ENCODE data around the gene OR51V1. TPM values are rescaled to one million over a fixed set of nuclear protein-coding genes. Genes with fewer than 3 reads are reported as not detected.

The OR51V1 gene
- total and polyA plus RNA-seq, 2 of the 4 experiments (the other 2 are of a cell fraction) = not detected

DNA sequence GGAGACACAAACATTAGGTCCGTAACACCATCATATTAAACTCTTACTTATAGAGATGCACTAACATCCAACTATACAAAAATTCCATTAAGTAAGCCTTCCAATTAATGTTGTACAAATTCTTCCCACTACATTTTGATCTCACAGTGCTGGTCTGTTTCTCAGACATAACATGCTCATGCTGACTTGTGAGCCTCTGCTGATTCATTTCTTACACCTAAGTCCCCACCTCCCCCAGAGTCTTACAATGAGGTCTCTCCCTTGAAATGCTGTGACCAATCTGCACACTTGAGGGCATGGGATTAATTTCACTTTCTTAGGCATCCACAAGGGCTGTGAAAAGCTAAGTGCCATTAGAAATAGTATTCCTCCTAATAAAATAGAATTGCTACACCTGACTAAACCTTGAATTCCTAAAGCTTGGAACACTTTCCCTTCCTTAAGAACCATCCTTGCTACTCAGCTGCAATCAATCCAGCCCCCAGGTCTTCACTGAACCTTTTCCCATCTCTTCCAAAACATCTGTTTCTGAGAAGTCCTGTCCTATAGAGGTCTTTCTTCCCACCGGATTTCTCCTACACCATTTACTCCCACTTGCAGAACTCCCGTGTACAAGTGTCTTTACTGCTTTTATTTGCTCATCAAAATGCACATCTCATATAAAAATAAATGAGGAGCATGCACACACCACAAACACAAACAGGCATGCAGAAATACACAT is 47.1 kb upstream of the OR51V1 start:
- no peak overlapping the region for H2BK5ac ChIP-seq (ENCODE audit: low read depth, low read length, poor library complexity, severe bottlenecking)
- ChIA-PET CTCF (no interaction called here), POLR2A (ENCODE audit: unreplicated experiment) (no interaction called here)
- ATAC-seq (ENCODE audit: low read depth) (peak; percentile 11; the same call in 1 of the 2 replicates), DNase-seq (peak; percentile 23)
- H3K4ac ChIP-seq (ENCODE audit: low read depth, low read length) = peak overlapping the region; percentile 51; the same call in 1 of the 2 replicates
- no peaks in the 10 kb centered on the region for H3K79me1 ChIP-seq (ENCODE audit: low read depth in 1 of 2, low read length in 2 of 2)
- H2AFZ ChIP-seq (replicated peaks; ENCODE audit: low read length, poor library complexity) = no peak overlapping the region
- H3K18ac ChIP-seq (ENCODE audit: low read depth, low read length) = peak overlapping the region; percentile 33; the same call in 1 of the 2 replicates
- H3K9me1 ChIP-seq (ENCODE audit: insufficient read depth, low read length) = peaks cover 7% of the 10 kb centered on the region; the same call in 1 of the 2 replicates
- H4K5ac ChIP-seq (ENCODE audit: low read depth, low read length) = peak overlapping the region; percentile 11; the same call in 1 of the 2 replicates
- no peak overlapping the region for H3K9ac ChIP-seq (ENCODE audit: low read depth, low read length)
- H3K4me3 ChIP-seq (ENCODE audit: insufficient read depth, low read depth, low read length) = no peak overlapping the region
- H2AK9ac ChIP-seq (replicated peaks; ENCODE audit: low read depth, low read length, poor library complexity) = no peak overlapping the region
- H4K8ac ChIP-seq (ENCODE audit: low read depth in 2 of 2, low read length in 2 of 2) = peak overlapping the region; percentile 35 to 57; a peak in 2 of 4 replicates
- dilution Hi-C loops (cut with HindIII; ENCODE audit: low sequenced_read_pairs, unreplicated experiment) = no loop called here
- H2BK20ac ChIP-seq (ENCODE audit: low read depth, low read length) = peak overlapping the region; percentile 64
- no peaks in the 10 kb centered on the region for H3K27me3 ChIP-seq (ENCODE audit: control insufficient read depth, insufficient read depth, low read length)
- no peaks in the 10 kb centered on the region for H3K9me3 ChIP-seq (ENCODE audit: control insufficient read depth, insufficient read depth, low read length)
- H4K20me1 ChIP-seq (ENCODE audit: insufficient read depth, low read length) = no peaks in the 10 kb centered on the region
- 69% methylated on average over 2 of the region's 3 CpGs; no CpG with 5 or more reads in 1 of the 2 experiments for WGBS, 2 experiments (ENCODE audit: extremely low coverage in 2 of 2, insufficient read length in 1 of 2)
- H3K4me2 ChIP-seq (ENCODE audit: low read depth, low read length) = no peak overlapping the region
- H3K27ac ChIP-seq (ENCODE audit: insufficient read depth, low read length) = no peak overlapping the region
- no peak overlapping the region for H3K23ac ChIP-seq (ENCODE audit: low read depth, low read length)
- H3K14ac ChIP-seq (replicated peaks; ENCODE audit: low read depth, low read length) = 0 out of 2 replicates have a peak overlapping the region, but pooled peaks have one; percentile 6
- in situ Hi-C loops (cut with MboI; ENCODE audit: low sequenced_read_pairs) = no loop called here
- H2AK5ac ChIP-seq (ENCODE audit: low read depth, low read length) = no peak overlapping the region
- peak overlapping the region; percentile 66 for H2BK120ac ChIP-seq (ENCODE audit: low read depth, low read length)
- intact Hi-C loops (cut with micrococcal nuclease) = no loop called here
- BruUV-seq (replicated peaks) = no TSS peak
- no peaks in the 10 kb centered on the region for H3K36me3 ChIP-seq (ENCODE audit: control insufficient read depth, insufficient read depth, low read length)
- peaks cover 2% of the 10 kb centered on the region; the same call in 1 of the 2 replicates for H3K4me1 ChIP-seq (ENCODE audit: control insufficient read depth, insufficient read depth, low read length)
- H2BK15ac ChIP-seq (ENCODE audit: low read depth, low read length) = 0 out of 3 replicates have a peak overlapping the region, but pooled peaks have one; percentile 42
- peak overlapping the region; percentile 19 for H4K91ac ChIP-seq (ENCODE audit: insufficient read depth, low read depth, low read length)
- H3K56ac ChIP-seq (ENCODE audit: extremely low read depth, insufficient read depth, low read length) = no peak overlapping the region
- TF ChIP-seq RCOR1 (IDR thresholded peaks at IDR 0.05; ENCODE audit: insufficient replicate concordance, low read length) (no peak), CEBPB (IDR thresholded peaks at IDR 0.05; ENCODE audit: low read depth, low read length) (no peak), MAFK (IDR thresholded peaks at IDR 0.05; ENCODE audit: low read depth, low read length) (no peak), CHD1 (IDR thresholded peaks at IDR 0.05; ENCODE audit: low read depth, low read length) (no peak), RAD21 (IDR thresholded peaks at IDR 0.05; ENCODE audit: low read length) (no peak), SMC3 (IDR thresholded peaks at IDR 0.05; ENCODE audit: low read depth, low read length) (no peak), MAZ (IDR thresholded peaks at IDR 0.05; ENCODE audit: borderline replicate concordance, low read depth, low read length) (no peak), NFE2L2 (IDR thresholded peaks at IDR 0.05; ENCODE audit: low read depth, low read length) (no peak), BHLHE40 (IDR thresholded peaks at IDR 0.05; ENCODE audit: low read depth, low read length) (no peak), MXI1 (IDR thresholded peaks at IDR 0.05; ENCODE audit: borderline replicate concordance, low read depth, low read length) (no peak), POLR2A (IDR thresholded peaks at IDR 0.05; ENCODE audit: low read depth, low read length) (no peak), FOS (IDR thresholded peaks at IDR 0.05; ENCODE audit: low read depth, low read length) (no peak)
- TF ChIP-seq, protein P1, sequence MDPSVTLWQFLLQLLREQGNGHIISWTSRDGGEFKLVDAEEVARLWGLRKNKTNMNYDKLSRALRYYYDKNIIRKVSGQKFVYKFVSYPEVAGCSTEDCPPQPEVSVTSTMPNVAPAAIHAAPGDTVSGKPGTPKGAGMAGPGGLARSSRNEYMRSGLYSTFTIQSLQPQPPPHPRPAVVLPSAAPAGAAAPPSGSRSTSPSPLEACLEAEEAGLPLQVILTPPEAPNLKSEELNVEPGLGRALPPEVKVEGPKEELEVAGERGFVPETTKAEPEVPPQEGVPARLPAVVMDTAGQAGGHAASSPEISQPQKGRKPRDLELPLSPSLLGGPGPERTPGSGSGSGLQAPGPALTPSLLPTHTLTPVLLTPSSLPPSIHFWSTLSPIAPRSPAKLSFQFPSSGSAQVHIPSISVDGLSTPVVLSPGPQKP (IDR thresholded peaks at IDR 0.05; ENCODE audit: borderline replicate concordance, low read depth, low read length) = no peak
- TF ChIP-seq, protein P2, sequence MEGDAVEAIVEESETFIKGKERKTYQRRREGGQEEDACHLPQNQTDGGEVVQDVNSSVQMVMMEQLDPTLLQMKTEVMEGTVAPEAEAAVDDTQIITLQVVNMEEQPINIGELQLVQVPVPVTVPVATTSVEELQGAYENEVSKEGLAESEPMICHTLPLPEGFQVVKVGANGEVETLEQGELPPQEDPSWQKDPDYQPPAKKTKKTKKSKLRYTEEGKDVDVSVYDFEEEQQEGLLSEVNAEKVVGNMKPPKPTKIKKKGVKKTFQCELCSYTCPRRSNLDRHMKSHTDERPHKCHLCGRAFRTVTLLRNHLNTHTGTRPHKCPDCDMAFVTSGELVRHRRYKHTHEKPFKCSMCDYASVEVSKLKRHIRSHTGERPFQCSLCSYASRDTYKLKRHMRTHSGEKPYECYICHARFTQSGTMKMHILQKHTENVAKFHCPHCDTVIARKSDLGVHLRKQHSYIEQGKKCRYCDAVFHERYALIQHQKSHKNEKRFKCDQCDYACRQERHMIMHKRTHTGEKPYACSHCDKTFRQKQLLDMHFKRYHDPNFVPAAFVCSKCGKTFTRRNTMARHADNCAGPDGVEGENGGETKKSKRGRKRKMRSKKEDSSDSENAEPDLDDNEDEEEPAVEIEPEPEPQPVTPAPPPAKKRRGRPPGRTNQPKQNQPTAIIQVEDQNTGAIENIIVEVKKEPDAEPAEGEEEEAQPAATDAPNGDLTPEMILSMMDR (conservative IDR thresholded peaks at IDR 0.05; ENCODE audit: low read depth, low read length) = no peak
- TF ChIP-seq, protein P3, sequence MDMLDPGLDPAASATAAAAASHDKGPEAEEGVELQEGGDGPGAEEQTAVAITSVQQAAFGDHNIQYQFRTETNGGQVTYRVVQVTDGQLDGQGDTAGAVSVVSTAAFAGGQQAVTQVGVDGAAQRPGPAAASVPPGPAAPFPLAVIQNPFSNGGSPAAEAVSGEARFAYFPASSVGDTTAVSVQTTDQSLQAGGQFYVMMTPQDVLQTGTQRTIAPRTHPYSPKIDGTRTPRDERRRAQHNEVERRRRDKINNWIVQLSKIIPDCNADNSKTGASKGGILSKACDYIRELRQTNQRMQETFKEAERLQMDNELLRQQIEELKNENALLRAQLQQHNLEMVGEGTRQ (IDR thresholded peaks at IDR 0.05; ENCODE audit: low read depth, low read length) = no peak

Measured in IMR-90 (cell line).